ENCODE data around the gene OLFM1. TPM values are rescaled to one million over a fixed set of nuclear protein-coding genes. Genes with fewer than 3 reads are reported as not detected.
"Not testable (repeated sequence)": the region's sequence is repeated elsewhere in the genome, so short reads cannot be mapped to it uniquely, and the experiment has no call there.

The OLFM1 gene
- total and polyA plus RNA-seq, 2 donors, result 24.5 to 28.3 TPM

DNA sequence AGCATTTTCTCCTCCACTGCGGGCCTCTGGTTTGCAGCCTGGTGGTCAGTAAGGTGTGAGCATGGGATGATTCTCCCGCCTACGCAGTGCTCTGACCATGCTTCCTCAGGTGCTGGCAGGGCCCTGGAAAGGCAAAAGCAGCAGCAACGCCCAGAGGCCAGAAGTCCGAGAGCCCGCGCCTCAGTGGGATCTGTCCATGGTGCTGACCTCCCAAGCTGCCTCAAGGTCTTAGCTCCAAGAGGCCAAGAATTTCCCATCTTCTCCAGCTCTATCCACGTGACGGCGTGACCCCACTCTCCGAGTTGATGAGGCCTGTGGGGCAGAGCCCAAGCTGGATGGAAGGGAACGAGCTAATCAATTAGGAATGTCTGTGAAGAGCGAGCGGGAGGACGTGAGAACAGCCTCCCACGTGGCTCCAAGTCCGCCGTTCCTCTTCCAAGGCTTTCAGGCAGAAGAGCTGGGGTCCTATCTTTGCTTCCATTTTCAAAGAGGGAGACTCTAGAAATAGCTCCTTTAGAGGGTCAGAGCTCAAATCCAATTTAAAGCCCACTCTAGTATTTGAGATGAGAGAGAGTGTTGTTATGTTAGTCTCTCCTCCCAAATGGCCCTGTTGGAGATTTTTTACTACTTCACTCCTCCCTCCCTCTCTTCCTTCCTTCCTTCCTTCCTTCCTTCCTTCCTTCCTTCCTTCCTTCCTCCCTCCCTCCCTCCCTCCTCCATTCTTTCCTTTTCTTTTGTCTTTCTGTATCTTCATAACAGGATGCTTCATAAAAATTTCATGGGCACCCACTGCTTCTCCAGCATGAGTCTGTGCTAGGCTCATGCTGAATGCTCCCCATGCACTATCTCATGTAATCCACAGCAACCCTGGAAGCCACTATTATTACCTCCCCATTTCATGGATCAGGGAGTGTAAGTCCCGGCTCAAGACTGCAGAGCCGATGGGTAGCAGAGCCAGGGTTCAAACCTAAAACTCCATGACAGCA, 69.3 kb downstream of the OLFM1 start:
- DNase-seq (ENCODE audit: low read depth in 6 of 9, low spot score in 9 of 9), result peak in 8 of 9 donors; percentile 0 to 39 (median 18)
- Histone ChIP-seq H3K36me3 (ENCODE audit: control insufficient read depth in 2 of 2, insufficient read depth in 2 of 2, low read length in 1 of 2) (no peaks in the 10 kb centered on the region), H3K27me3 (ENCODE audit: control insufficient read depth in 2 of 2, insufficient read depth in 1 of 2, low read length in 1 of 2) (no peaks in the 10 kb centered on the region), H3K4me3 (ENCODE audit: low read length in 2 of 2) (no peak overlapping the region), H3K27ac (ENCODE audit: low read depth in 1 of 2, low read length in 1 of 2) (no peak overlapping the region), H3K9me3 (ENCODE audit: control insufficient read depth in 2 of 2, insufficient read depth in 1 of 2, low read length in 1 of 2) (no peaks in the 10 kb centered on the region), H3K4me1 (ENCODE audit: control insufficient read depth in 2 of 2, insufficient read depth in 2 of 2, low read length in 2 of 2) (no peaks in the 10 kb centered on the region)
- 37% methylated on average over 20 of the region's 20 CpGs for WGBS

DNA sequence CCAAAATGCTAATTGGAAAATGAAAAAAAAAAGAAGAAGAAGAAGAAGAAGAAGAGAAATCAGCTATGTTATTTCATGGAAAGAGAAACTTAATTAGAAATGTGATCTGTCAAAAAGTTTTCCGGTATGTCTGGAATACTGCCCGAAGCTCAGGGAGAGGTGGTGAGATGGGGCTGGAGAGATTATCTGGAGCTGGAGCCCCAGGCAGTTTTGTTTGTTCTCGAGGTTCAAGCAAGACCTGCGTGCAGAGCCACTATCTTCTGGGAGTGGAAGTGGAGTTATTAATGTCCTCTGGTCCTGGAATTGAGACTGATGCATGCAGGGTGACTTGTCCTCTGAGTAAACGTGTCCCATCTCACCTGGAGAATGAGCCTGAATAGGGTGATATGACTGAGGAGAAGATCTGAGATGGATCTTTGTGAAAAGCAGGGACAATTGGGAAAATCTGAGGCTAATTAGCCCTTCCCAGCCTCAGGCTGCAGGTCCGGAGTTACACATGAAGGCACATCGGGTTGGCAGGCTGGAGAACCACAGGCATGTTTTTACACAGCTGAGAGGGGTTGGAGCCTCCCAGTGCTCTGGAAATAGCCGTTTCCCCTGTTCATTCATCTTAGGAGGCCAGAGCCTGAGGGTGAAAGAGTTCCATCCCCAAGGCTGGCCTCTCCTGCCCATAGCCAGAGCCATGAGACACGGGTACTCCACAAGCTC, 70.5 kb downstream of the OLFM1 start:
- H3K4me1 ChIP-seq (ENCODE audit: control insufficient read depth in 2 of 2, insufficient read depth in 2 of 2, low read length in 2 of 2), result no peaks in the 10 kb centered on the region
- WGBS, result 83% methylated on average over 9 of the region's 9 CpGs
- no peak overlapping the region for H3K4me3 ChIP-seq (ENCODE audit: low read length in 2 of 2)
- H3K36me3 ChIP-seq (ENCODE audit: control insufficient read depth in 2 of 2, insufficient read depth in 2 of 2, low read length in 1 of 2), result no peaks in the 10 kb centered on the region
- H3K27me3 ChIP-seq (ENCODE audit: control insufficient read depth in 2 of 2, insufficient read depth in 1 of 2, low read length in 1 of 2), result no peaks in the 10 kb centered on the region
- no peak overlapping the region for H3K27ac ChIP-seq (ENCODE audit: low read depth in 1 of 2, low read length in 1 of 2)
- H3K9me3 ChIP-seq (ENCODE audit: control insufficient read depth in 2 of 2, insufficient read depth in 1 of 2, low read length in 1 of 2), result no peaks in the 10 kb centered on the region
- DNase-seq (ENCODE audit: low read depth in 6 of 9, low spot score in 9 of 9), result no peak

DNA sequence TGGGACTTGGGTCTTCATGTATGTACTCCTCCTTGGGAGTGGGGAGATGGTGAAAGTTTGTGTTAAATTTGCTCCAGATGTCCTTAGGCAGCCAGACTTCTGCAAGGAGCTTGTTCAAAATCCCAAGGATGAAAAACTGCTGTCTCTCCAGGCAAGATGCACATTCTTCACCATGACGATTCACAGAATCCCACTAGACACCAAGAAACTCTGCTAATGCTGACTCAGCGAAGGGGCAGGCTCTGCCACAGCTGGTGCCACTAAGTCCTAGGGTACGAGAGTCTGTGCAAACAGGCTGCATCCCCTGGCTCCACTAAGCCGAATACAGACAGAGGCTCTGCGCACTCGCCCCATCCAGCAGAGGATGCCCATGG, 71.1 kb downstream of the OLFM1 start:
- no peak for DNase-seq (ENCODE audit: low read depth in 6 of 9, low spot score in 9 of 9)
- no peak overlapping the region for H3K4me3 ChIP-seq (ENCODE audit: low read length in 2 of 2)
- no peaks in the 10 kb centered on the region for H3K9me3 ChIP-seq (ENCODE audit: control insufficient read depth in 2 of 2, insufficient read depth in 1 of 2, low read length in 1 of 2)
- H3K27me3 ChIP-seq (ENCODE audit: control insufficient read depth in 2 of 2, insufficient read depth in 1 of 2, low read length in 1 of 2), result no peaks in the 10 kb centered on the region
- H3K36me3 ChIP-seq (ENCODE audit: control insufficient read depth in 2 of 2, insufficient read depth in 2 of 2, low read length in 1 of 2), result no peaks in the 10 kb centered on the region
- WGBS, result 89% methylated on average over 6 of the region's 6 CpGs
- no peak overlapping the region for H3K27ac ChIP-seq (ENCODE audit: low read depth in 1 of 2, low read length in 1 of 2)
- no peaks in the 10 kb centered on the region for H3K4me1 ChIP-seq (ENCODE audit: control insufficient read depth in 2 of 2, insufficient read depth in 2 of 2, low read length in 2 of 2)

- H3K4me3 ChIP-seq (ENCODE audit: low read length in 2 of 2), result no peak overlapping the region
- no peak for DNase-seq (ENCODE audit: low read depth in 6 of 9, low spot score in 9 of 9)
- no peaks in the 10 kb centered on the region for H3K4me1 ChIP-seq (ENCODE audit: control insufficient read depth in 2 of 2, insufficient read depth in 2 of 2, low read length in 2 of 2)
- WGBS, result 87% methylated on average over 11 of the region's 11 CpGs
- H3K36me3 ChIP-seq (ENCODE audit: control insufficient read depth in 2 of 2, insufficient read depth in 2 of 2, low read length in 1 of 2), result no peaks in the 10 kb centered on the region
- H3K9me3 ChIP-seq (ENCODE audit: control insufficient read depth in 2 of 2, insufficient read depth in 1 of 2, low read length in 1 of 2), result no peaks in the 10 kb centered on the region
- H3K27me3 ChIP-seq (ENCODE audit: control insufficient read depth in 2 of 2, insufficient read depth in 1 of 2, low read length in 1 of 2), result no peaks in the 10 kb centered on the region
- no peak overlapping the region for H3K27ac ChIP-seq (ENCODE audit: low read depth in 1 of 2, low read length in 1 of 2)
These were observed 72.3 kb downstream of the OLFM1 start for GRCh38 chr9:135159801-135160200.

GRCh38 chr9:135160862-135161261, 73.4 kb downstream of the OLFM1 start:
- Histone ChIP-seq H3K4me3 (ENCODE audit: low read length in 2 of 2) (no peak overlapping the region), H3K4me1 (ENCODE audit: control insufficient read depth in 2 of 2, insufficient read depth in 2 of 2, low read length in 2 of 2) (no peaks in the 10 kb centered on the region), H3K36me3 (ENCODE audit: control insufficient read depth in 2 of 2, insufficient read depth in 2 of 2, low read length in 1 of 2) (no peaks in the 10 kb centered on the region), H3K27ac (ENCODE audit: low read depth in 1 of 2, low read length in 1 of 2) (no peak overlapping the region), H3K9me3 (ENCODE audit: control insufficient read depth in 2 of 2, insufficient read depth in 1 of 2, low read length in 1 of 2) (no peaks in the 10 kb centered on the region), H3K27me3 (ENCODE audit: control insufficient read depth in 2 of 2, insufficient read depth in 1 of 2, low read length in 1 of 2) (peaks cover 0 to 3% of the 10 kb centered on the region in 2 donors)
- 93% methylated on average over 7 of the region's 7 CpGs for WGBS
- DNase-seq (ENCODE audit: low read depth in 6 of 9, low spot score in 9 of 9), result no peak

- H3K9me3 ChIP-seq (ENCODE audit: control insufficient read depth in 2 of 2, insufficient read depth in 1 of 2, low read length in 1 of 2); H3K36me3 ChIP-seq (ENCODE audit: control insufficient read depth in 2 of 2, insufficient read depth in 2 of 2, low read length in 1 of 2); H3K27ac ChIP-seq (ENCODE audit: low read depth in 1 of 2, low read length in 1 of 2); H3K4me1 ChIP-seq (ENCODE audit: control insufficient read depth in 2 of 2, insufficient read depth in 2 of 2, low read length in 2 of 2); DNase-seq (ENCODE audit: low read depth in 6 of 9, low spot score in 9 of 9); H3K4me3 ChIP-seq (ENCODE audit: low read length in 2 of 2); H3K27me3 ChIP-seq (ENCODE audit: control insufficient read depth in 2 of 2, insufficient read depth in 1 of 2, low read length in 1 of 2): not testable (repeated sequence)
- WGBS, result 96% methylated on average over 15 of the region's 15 CpGs
These were observed 75.1 kb downstream of the OLFM1 start for GRCh38 chr9:135162599-135162998.

- Histone ChIP-seq H3K27ac (ENCODE audit: low read depth in 1 of 2, low read length in 1 of 2) (no peak overlapping the region), H3K9me3 (ENCODE audit: control insufficient read depth in 2 of 2, insufficient read depth in 1 of 2, low read length in 1 of 2) (no peaks in the 10 kb centered on the region), H3K36me3 (ENCODE audit: control insufficient read depth in 2 of 2, insufficient read depth in 2 of 2, low read length in 1 of 2) (no peaks in the 10 kb centered on the region), H3K27me3 (ENCODE audit: control insufficient read depth in 2 of 2, insufficient read depth in 1 of 2, low read length in 1 of 2) (peaks cover 0 to 3% of the 10 kb centered on the region in 2 donors), H3K4me3 (ENCODE audit: low read length in 2 of 2) (no peak overlapping the region), H3K4me1 (ENCODE audit: control insufficient read depth in 2 of 2, insufficient read depth in 2 of 2, low read length in 2 of 2) (no peaks in the 10 kb centered on the region)
- 86% methylated on average over 11 of the region's 11 CpGs for WGBS
- no peak for DNase-seq (ENCODE audit: low read depth in 6 of 9, low spot score in 9 of 9)
These were observed 75.7 kb downstream of the OLFM1 start for GRCh38 chr9:135163023-135163780.

DNA sequence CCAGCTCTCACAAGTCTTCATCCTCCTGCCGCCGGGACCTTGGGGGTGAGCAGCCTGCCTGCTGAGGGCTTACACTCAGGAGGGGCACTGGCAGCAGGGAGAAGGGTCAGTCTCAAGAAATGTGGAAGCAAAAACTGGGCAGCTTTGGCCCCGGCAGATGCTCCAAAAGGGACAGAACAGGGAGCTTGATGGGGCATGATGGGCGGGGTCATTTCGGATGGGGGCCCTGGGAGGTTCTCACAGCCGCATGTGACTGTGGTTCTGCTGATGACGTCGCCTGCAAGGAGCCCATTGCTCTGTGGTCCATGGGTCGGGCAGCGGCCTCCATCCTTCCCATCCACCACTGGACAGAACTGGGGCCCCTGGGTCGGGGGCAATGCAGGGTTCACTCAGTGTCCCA, 76.6 kb downstream of the OLFM1 start:
- no peak overlapping the region for H3K27ac ChIP-seq (ENCODE audit: low read depth in 1 of 2, low read length in 1 of 2)
- peaks cover 0 to 3% of the 10 kb centered on the region in 2 donors for H3K27me3 ChIP-seq (ENCODE audit: control insufficient read depth in 2 of 2, insufficient read depth in 1 of 2, low read length in 1 of 2)
- no peaks in the 10 kb centered on the region for H3K9me3 ChIP-seq (ENCODE audit: control insufficient read depth in 2 of 2, insufficient read depth in 1 of 2, low read length in 1 of 2)
- no peaks in the 10 kb centered on the region for H3K36me3 ChIP-seq (ENCODE audit: control insufficient read depth in 2 of 2, insufficient read depth in 2 of 2, low read length in 1 of 2)
- WGBS, result 82% methylated on average over 11 of the region's 11 CpGs
- no peak for DNase-seq (ENCODE audit: low read depth in 6 of 9, low spot score in 9 of 9)
- H3K4me1 ChIP-seq (ENCODE audit: control insufficient read depth in 2 of 2, insufficient read depth in 2 of 2, low read length in 2 of 2), result no peaks in the 10 kb centered on the region
- no peak overlapping the region for H3K4me3 ChIP-seq (ENCODE audit: low read length in 2 of 2)

Measured in thymus (tissue), 11 donors.